ENCODE measurements around the gene EARS2. TPM values are rescaled to one million over a fixed set of nuclear protein-coding genes. Genes with fewer than 3 reads are reported as not detected.

Gene EARS2
- total RNA-seq, 1 experiment from 2014 or later = 50.1 TPM

GRCh38 chr16:23509441-23509754 is 47.8 kb downstream of the EARS2 start:
- no peak overlapping the region for H3K18ac ChIP-seq (ENCODE audit: insufficient read length, low read depth, low read length)
- no peak for TF ChIP-seq CTCF (conservative IDR thresholded peaks at IDR 0.05)
- no peaks in the 10 kb centered on the region for H3K9me3 ChIP-seq (ENCODE audit: control insufficient read depth, low read depth, low read length)
- no peak overlapping the region for H2BK120ac ChIP-seq (ENCODE audit: low read depth, low read length, poor library complexity, severe bottlenecking)
- peaks cover 37% of the 10 kb centered on the region; the same call in 1 of the 2 replicates for H3K79me2 ChIP-seq (ENCODE audit: insufficient read depth, low read length)
- no peak overlapping the region for H3K4ac ChIP-seq (ENCODE audit: low read depth, low read length)
- peaks cover 0 to 7% of the 10 kb centered on the region in 2 experiments; a peak in 1 of 5 replicates for H3K9me3 Mint-ChIP-seq
- no peaks in the 10 kb centered on the region for H3K27me3 Mint-ChIP-seq (ENCODE audit: low read depth)
- peak overlapping the region in 2 of 3 experiments; percentile 29 to 63; a peak in 4 of 7 replicates for H3K27ac Mint-ChIP-seq
- H4K91ac ChIP-seq (ENCODE audit: insufficient read length, low read depth, low read length) = no peak overlapping the region
- H3K4me1 Mint-ChIP-seq = peaks cover 35% of the 10 kb centered on the region in 2 experiments
- no peak overlapping the region for H4K8ac ChIP-seq (replicated peaks; ENCODE audit: insufficient read length, low read depth, low read length)
- H3K36me3 Mint-ChIP-seq (ENCODE audit: insufficient read depth in 1 of 3, low read depth in 3 of 3) = peaks cover 11 to 27% (median 24%) of the 10 kb centered on the region in 3 experiments; a peak in 6 of 7 replicates
- no CpG with 5 or more reads among the region's 5 CpGs for WGBS (ENCODE audit: extremely low coverage, insufficient read length, low lambda C conversion rate)
- H3K56ac ChIP-seq (ENCODE audit: insufficient read length, low read depth, low read length) = no peak overlapping the region
- no peak overlapping the region for H3K23ac ChIP-seq (ENCODE audit: insufficient read length, low read depth, low read length)
- no peak overlapping the region for H2BK5ac ChIP-seq (ENCODE audit: insufficient read length, low read length)
- no peak overlapping the region for H2BK15ac ChIP-seq (ENCODE audit: low read depth, low read length)
- H3K14ac ChIP-seq (ENCODE audit: insufficient read depth, low read length) = no peak overlapping the region; the same call in 1 of the 2 replicates
- H2AFZ ChIP-seq (ENCODE audit: low read length) = no peak overlapping the region
- no peak for DNase-seq
- H3K79me1 ChIP-seq (ENCODE audit: insufficient read depth, low read depth, low read length, poor library complexity, severe bottlenecking) = peaks cover 11% of the 10 kb centered on the region
- peak overlapping the region; percentile 65 for H3K9ac ChIP-seq (ENCODE audit: extremely low read depth, insufficient read length, low read length)
- peaks cover 2% of the 10 kb centered on the region; the same call in 1 of the 2 replicates for H3K4me1 ChIP-seq (ENCODE audit: insufficient read depth, low read length)
- H2AK5ac ChIP-seq (ENCODE audit: insufficient read length, low read length) = no peak overlapping the region
- peak overlapping the region; percentile 98 for H3K4me2 ChIP-seq (ENCODE audit: insufficient read depth, insufficient read length, low read length)
- peak overlapping the region; percentile 86 to 88 for H3K4me3 Mint-ChIP-seq
- H4K20me1 ChIP-seq (ENCODE audit: control insufficient read depth, insufficient read depth, insufficient read length) = no peaks in the 10 kb centered on the region
- no peak overlapping the region for H2BK12ac ChIP-seq (ENCODE audit: insufficient read length, low read depth, low read length)
- no peak overlapping the region for H3T11ph ChIP-seq (ENCODE audit: low read length)
- H4K5ac ChIP-seq (ENCODE audit: insufficient read length, low read depth, low read length) = no peak overlapping the region
- no peaks in the 10 kb centered on the region for H3K27me3 ChIP-seq (ENCODE audit: insufficient read depth, low read length)
- no peak overlapping the region for H3K27ac ChIP-seq (ENCODE audit: insufficient read length, low read depth, low read length)
- peaks cover 14% of the 10 kb centered on the region for H3K23me2 ChIP-seq (ENCODE audit: insufficient read length, low read depth, low read length, poor library complexity, severe bottlenecking)
- no peak overlapping the region for H2BK20ac ChIP-seq (ENCODE audit: low read depth, low read length, poor library complexity, severe bottlenecking)

Data from H9 (cell line).